Measurements from ENCODE around the gene SRPX2.

Gene SRPX2

GRCh38 chrX:100650841-100651240, 6.8 kb downstream of the SRPX2 start:
- no peak for DNase-seq (ENCODE audit: low read depth, low spot score)

- DNase-seq (ENCODE audit: low read depth, low spot score): no peak
Measured at GRCh38 chrX:100652266-100652665, 8.3 kb downstream of the SRPX2 start.

GRCh38 chrX:100654261-100654660, 10.3 kb downstream of the SRPX2 start:
- no peak for DNase-seq (ENCODE audit: low read depth, low spot score)

GRCh38 chrX:100658941-100659381, 15.0 kb downstream of the SRPX2 start:
- DNase-seq (ENCODE audit: low read depth, low spot score): no peak

- no peak for DNase-seq (ENCODE audit: low read depth, low spot score)
Measured at GRCh38 chrX:100659431-100660137, 15.6 kb downstream of the SRPX2 start.

GRCh38 chrX:100662170-100662569, 18.2 kb downstream of the SRPX2 start:
- no peak for DNase-seq (ENCODE audit: low read depth, low spot score)

GRCh38 chrX:100662796-100663195, 18.8 kb downstream of the SRPX2 start:
- no peak for DNase-seq (ENCODE audit: low read depth, low spot score)

- no peak for DNase-seq (ENCODE audit: low read depth, low spot score)
Measured at GRCh38 chrX:100663642-100664041, 19.6 kb downstream of the SRPX2 start.

- DNase-seq (ENCODE audit: low read depth, low spot score): no peak
Measured at GRCh38 chrX:100672966-100673365, 29.0 kb downstream of the SRPX2 start.

GRCh38 chrX:100673397-100673953, 29.5 kb downstream of the SRPX2 start:
- no peak for DNase-seq (ENCODE audit: low read depth, low spot score)

- DNase-seq (ENCODE audit: low read depth, low spot score): no peak
Measured at GRCh38 chrX:100674705-100675104, 30.7 kb downstream of the SRPX2 start.

GRCh38 chrX:100677611-100678181, 33.7 kb downstream of the SRPX2 start:
- no peak for DNase-seq (ENCODE audit: low read depth, low spot score)

- DNase-seq (ENCODE audit: low read depth, low spot score): no peak
Measured at GRCh38 chrX:100680756-100681155, 36.8 kb downstream of the SRPX2 start.

GRCh38 chrX:100681599-100681998, 37.6 kb downstream of the SRPX2 start:
- no peak for DNase-seq (ENCODE audit: low read depth, low spot score)

- DNase-seq (ENCODE audit: low read depth, low spot score): no peak
Measured at GRCh38 chrX:100682939-100683338, 38.9 kb downstream of the SRPX2 start.

GRCh38 chrX:100685284-100685996, 41.4 kb downstream of the SRPX2 start:
- peak; percentile 35 for DNase-seq (ENCODE audit: low read depth, low spot score)

GRCh38 chrX:100685997-100686305, 42.0 kb downstream of the SRPX2 start:
- DNase-seq (ENCODE audit: low read depth, low spot score): no peak

GRCh38 chrX:100687128-100687527, 43.1 kb downstream of the SRPX2 start:
- DNase-seq (ENCODE audit: low read depth, low spot score): no peak

- DNase-seq (ENCODE audit: low read depth, low spot score): no peak
Measured at GRCh38 chrX:100687546-100687945, 43.5 kb downstream of the SRPX2 start.

- DNase-seq (ENCODE audit: low read depth, low spot score): no peak
Measured at GRCh38 chrX:100695302-100695701, 51.3 kb downstream of the SRPX2 start.

GRCh38 chrX:100695991-100696390, 52.0 kb downstream of the SRPX2 start:
- no peak for DNase-seq (ENCODE audit: low read depth, low spot score)

- no peak for DNase-seq (ENCODE audit: low read depth, low spot score)
Measured at GRCh38 chrX:100696699-100697351, 52.8 kb downstream of the SRPX2 start.
